Right lobe of liver (tissue), 4 donors: ENCODE results near the gene ZMIZ1.

ENCODE experiments used
- POLR2A ChIP-seq: fragments of 450-650 bp; IDR thresholded peaks from one replicate; pipeline ENCODE4 v1.6.1; 2017; ENCODE audit warnings: antibody characterized with exemption, mild to moderate bottlenecking
- TF ChIP-seq, protein P1 (sequence below), 4 donors: fragments of 200-600 bp in 3 of 4; fragments of 450-650 bp in 1 of 4; IDR thresholded peaks; one replicate each; pipeline versions ENCODE4 v1.5.1 to v1.8.0; 2016 to 2022; ENCODE audit warnings: antibody characterized with exemption in 4 of 4, mild to moderate bottlenecking in 2 of 4
- donor health status: DM: no; HTN: no; CAD: no.
- donor health status: DM: no; HTN: no; CAD: no.
- donor health status: DM: no; HTN: yes; CAD: no.

DNA sequence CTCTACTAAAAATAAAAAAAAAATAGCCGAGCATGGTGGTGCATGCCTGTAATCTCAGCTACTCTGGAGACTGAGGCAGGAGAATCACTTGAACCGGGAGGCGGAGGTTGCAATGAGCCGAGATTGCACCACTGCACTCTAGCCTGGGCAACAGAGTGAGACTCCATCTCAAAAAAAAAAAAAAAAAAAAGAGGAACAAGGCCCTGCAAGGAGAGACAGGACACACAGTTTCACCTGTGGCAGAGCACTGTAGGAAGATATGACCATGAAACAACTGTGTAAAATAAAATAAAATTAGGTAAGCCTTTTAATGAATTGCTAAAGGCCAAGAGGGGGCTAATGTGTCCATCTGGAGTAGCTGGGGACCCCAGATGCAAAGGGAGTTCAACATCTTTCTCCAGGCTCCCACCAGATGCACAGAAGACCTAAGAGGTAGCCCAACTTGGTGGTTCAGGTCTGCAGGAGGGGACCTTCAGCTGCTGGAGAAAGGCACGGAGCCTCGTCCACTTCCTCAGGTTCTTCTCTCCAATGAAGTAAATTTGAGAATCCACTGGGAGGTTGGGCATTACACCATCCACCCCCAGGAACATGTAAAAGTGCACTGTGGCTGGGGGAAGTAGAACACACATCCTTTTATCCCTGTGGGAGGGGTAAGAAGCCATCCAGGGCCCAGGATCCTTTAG, 291.2 kb downstream of the ZMIZ1 start:
- TF ChIP-seq POLR2A: no peak
- TF ChIP-seq, protein P1, sequence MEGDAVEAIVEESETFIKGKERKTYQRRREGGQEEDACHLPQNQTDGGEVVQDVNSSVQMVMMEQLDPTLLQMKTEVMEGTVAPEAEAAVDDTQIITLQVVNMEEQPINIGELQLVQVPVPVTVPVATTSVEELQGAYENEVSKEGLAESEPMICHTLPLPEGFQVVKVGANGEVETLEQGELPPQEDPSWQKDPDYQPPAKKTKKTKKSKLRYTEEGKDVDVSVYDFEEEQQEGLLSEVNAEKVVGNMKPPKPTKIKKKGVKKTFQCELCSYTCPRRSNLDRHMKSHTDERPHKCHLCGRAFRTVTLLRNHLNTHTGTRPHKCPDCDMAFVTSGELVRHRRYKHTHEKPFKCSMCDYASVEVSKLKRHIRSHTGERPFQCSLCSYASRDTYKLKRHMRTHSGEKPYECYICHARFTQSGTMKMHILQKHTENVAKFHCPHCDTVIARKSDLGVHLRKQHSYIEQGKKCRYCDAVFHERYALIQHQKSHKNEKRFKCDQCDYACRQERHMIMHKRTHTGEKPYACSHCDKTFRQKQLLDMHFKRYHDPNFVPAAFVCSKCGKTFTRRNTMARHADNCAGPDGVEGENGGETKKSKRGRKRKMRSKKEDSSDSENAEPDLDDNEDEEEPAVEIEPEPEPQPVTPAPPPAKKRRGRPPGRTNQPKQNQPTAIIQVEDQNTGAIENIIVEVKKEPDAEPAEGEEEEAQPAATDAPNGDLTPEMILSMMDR (IDR thresholded peaks at IDR 0.05): no peak
